Karpas-422 (cell line): Measurements from ENCODE around the gene NAA60. TPM values are rescaled to one million over a fixed set of nuclear protein-coding genes. Genes with fewer than 3 reads are reported as not detected.

ENCODE experiments used
- DNase-seq: peaks from one replicate; pipeline ENCODE4 v3.0.0-alpha.2; 2015
- H2AFZ ChIP-seq: fragments of 200-600 bp; sonication (generic); 2 replicates; pipeline ENCODE4 v1.6.1; 2014; ENCODE audit warnings: antibody characterized with exemption, low read length, mixed read lengths
- H3K27ac ChIP-seq: fragments of 200-600 bp; sonication (generic); 2 replicates; pipeline ENCODE4 v1.5.1; 2014; ENCODE audit warnings: mild to moderate bottlenecking, low read length, moderate library complexity
- H3K27me3 ChIP-seq: fragments of 200-600 bp; sonication (generic); 2 replicates; pipeline ENCODE4 v1.6.1; 2014; ENCODE audit warnings: low read length, mixed read lengths
- H3K36me3 ChIP-seq: fragments of 200-600 bp; sonication (generic); 2 replicates; pipeline ENCODE4 v1.6.1; 2014; ENCODE audit warnings: low read length, mixed read lengths; ENCODE audit not compliant: insufficient read depth
- H3K4me1 ChIP-seq: fragments of 200-600 bp; sonication (generic); 2 replicates; pipeline ENCODE4 v1.6.1; 2014; ENCODE audit warnings: mild to moderate bottlenecking, low read length, mixed read lengths
- H3K4me2 ChIP-seq: fragments of 200-600 bp; sonication (generic); 2 replicates; pipeline ENCODE4 v1.6.1; 2014; ENCODE audit warnings: low read length, low read depth, mild to moderate bottlenecking; ENCODE audit not compliant: poor library complexity, severe bottlenecking
- H3K4me3 ChIP-seq: fragments of 200-600 bp; sonication (generic); 2 replicates; pipeline ENCODE4 v1.5.1; 2014; ENCODE audit warnings: mild to moderate bottlenecking, antibody characterized with exemption, low read length, mixed read lengths
- H3K79me2 ChIP-seq: fragments of 200-600 bp; sonication (generic); 2 replicates; pipeline ENCODE4 v1.6.1; 2014; ENCODE audit warnings: mild to moderate bottlenecking, low read length, mixed read lengths
- H3K9ac ChIP-seq: fragments of 200-600 bp; sonication (generic); 2 replicates; pipeline ENCODE4 v1.6.0; 2014; ENCODE audit warnings: low read length
- H3K9me2 ChIP-seq: fragments of 200-600 bp; sonication (generic), shearing (Covaris generic); replicated peaks from 2 replicates; pipeline ENCODE4 v1.6.0; 2014; ENCODE audit warnings: mild to moderate bottlenecking, low read length, moderate library complexity; ENCODE audit not compliant: insufficient read depth
- H3K9me3 ChIP-seq: fragments of 300-700, 200-600 bp; sonication (generic); 2 replicates; pipeline ENCODE4 v1.6.1; 2014; ENCODE audit warnings: low read length, mixed read lengths
- H4K20me1 ChIP-seq: fragments of 200-600 bp; sonication (generic); 2 replicates; pipeline ENCODE4 v1.6.1; 2014; ENCODE audit warnings: mild to moderate bottlenecking, antibody characterized with exemption, low read length, low read depth; ENCODE audit not compliant: insufficient read depth
- total RNA-seq: library from RNA; depleted of rRNA; stranded (reverse); fragments of >200 nt; shearing (Covaris generic); gene quantifications from 2 replicates; pipeline ENCODE4 v1.2.3, GENCODE V29; 2014; ENCODE audit warnings: low replicate concordance

NAA60 gene
- total RNA-seq, 1 experiment from 2014 or later: 15.1 TPM

DNA sequence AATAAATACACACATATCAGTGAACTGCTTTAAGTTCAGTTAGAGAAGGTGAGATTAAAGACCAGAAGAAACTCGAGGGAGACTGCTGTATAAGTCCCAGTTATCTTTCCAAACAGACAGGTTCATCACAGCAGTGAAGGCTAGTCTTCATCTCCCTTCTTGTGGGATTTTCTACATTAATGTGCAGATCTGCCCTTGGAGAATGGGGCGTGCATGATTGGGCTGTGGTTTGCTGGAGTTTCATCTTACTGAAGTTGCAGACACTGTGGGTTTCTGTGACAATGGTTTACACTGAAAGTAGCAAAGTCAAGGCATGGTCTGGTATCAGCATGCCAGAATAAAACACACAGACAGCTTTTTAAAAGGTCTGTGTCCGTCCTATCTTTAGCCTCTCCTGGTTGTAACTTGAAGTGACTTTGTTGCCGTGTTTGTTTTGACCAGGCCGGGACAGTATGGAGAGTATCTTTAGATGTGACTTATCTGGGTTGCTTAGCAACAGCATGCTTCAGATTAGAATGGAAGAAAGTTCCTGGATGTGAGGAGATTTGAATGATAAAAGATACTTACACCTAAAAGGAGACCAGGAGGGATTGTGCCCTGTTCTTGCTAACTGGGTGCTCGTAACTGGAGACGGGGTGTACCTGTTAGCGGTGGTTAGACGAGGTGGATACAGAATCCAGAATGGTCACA, 16.1 kb downstream of the NAA60 start:
- H3K27me3 ChIP-seq: no peaks in the 10 kb centered on the region
- peaks cover 26% of the 10 kb centered on the region for H3K4me1 ChIP-seq
- H3K36me3 ChIP-seq: peaks cover 34% of the 10 kb centered on the region
- H3K9me3 ChIP-seq: peaks cover 3% of the 10 kb centered on the region; the same call in 1 of the 2 replicates
- H3K9ac ChIP-seq: peak overlapping the region; percentile 93
- H3K4me3 ChIP-seq: peak overlapping the region; percentile 96
- no peak overlapping the region; the same call in 1 of the 2 replicates for H3K27ac ChIP-seq
- H3K4me2 ChIP-seq: peak overlapping the region; percentile 99
- no peak overlapping the region for H2AFZ ChIP-seq
- H4K20me1 ChIP-seq: peaks cover 5% of the 10 kb centered on the region; the same call in 1 of the 2 replicates
- no peaks in the 10 kb centered on the region for H3K9me2 ChIP-seq
- H3K79me2 ChIP-seq: peaks cover 64% of the 10 kb centered on the region
- no peak for DNase-seq

GRCh38 chr16:3460121-3460520, 16.6 kb downstream of the NAA60 start:
- H3K27ac ChIP-seq: no peak overlapping the region
- peaks cover 26% of the 10 kb centered on the region for H3K4me1 ChIP-seq
- peak overlapping the region; percentile 96; the same call in 1 of the 2 replicates for H3K4me3 ChIP-seq
- H2AFZ ChIP-seq: no peak overlapping the region
- peaks cover 35% of the 10 kb centered on the region for H3K36me3 ChIP-seq
- H3K9me3 ChIP-seq: peaks cover 3% of the 10 kb centered on the region; the same call in 1 of the 2 replicates
- H3K9me2 ChIP-seq: no peaks in the 10 kb centered on the region
- H4K20me1 ChIP-seq: peaks cover 5% of the 10 kb centered on the region; the same call in 1 of the 2 replicates
- peaks cover 70% of the 10 kb centered on the region for H3K79me2 ChIP-seq
- H3K27me3 ChIP-seq: no peaks in the 10 kb centered on the region
- H3K4me2 ChIP-seq: peak overlapping the region; percentile 99
- no peak overlapping the region for H3K9ac ChIP-seq
- DNase-seq: no peak

DNA sequence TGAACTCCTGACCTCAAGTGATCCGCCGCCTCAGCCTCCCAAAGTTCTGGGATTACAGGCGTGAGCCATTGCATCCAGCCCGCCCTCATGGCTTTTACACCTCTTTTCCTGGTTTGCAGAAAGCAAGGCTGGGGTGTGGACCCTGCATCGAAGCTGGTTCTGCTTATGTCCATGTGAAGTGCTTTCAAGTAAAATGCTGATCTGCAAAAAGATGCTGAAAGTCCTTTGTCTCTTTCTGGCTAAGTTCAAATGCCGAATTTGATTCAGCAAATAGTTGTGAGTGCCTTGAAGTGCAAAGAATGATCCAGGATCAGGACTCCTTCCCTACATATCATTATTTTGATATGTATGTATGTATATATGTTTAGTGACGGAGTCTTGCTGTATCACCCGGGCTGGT, 17.1 kb downstream of the NAA60 start:
- no peak overlapping the region for H3K4me2 ChIP-seq
- H3K27me3 ChIP-seq: no peaks in the 10 kb centered on the region
- H3K9me2 ChIP-seq: no peaks in the 10 kb centered on the region
- H4K20me1 ChIP-seq: peaks cover 5% of the 10 kb centered on the region; the same call in 1 of the 2 replicates
- peaks cover 3% of the 10 kb centered on the region; the same call in 1 of the 2 replicates for H3K9me3 ChIP-seq
- H3K27ac ChIP-seq: no peak overlapping the region
- peaks cover 74% of the 10 kb centered on the region for H3K79me2 ChIP-seq
- no peak overlapping the region for H3K9ac ChIP-seq
- no peak for DNase-seq
- H3K4me1 ChIP-seq: peaks cover 26% of the 10 kb centered on the region
- H3K36me3 ChIP-seq: peaks cover 39% of the 10 kb centered on the region
- H3K4me3 ChIP-seq: no peak overlapping the region
- no peak overlapping the region for H2AFZ ChIP-seq

DNA sequence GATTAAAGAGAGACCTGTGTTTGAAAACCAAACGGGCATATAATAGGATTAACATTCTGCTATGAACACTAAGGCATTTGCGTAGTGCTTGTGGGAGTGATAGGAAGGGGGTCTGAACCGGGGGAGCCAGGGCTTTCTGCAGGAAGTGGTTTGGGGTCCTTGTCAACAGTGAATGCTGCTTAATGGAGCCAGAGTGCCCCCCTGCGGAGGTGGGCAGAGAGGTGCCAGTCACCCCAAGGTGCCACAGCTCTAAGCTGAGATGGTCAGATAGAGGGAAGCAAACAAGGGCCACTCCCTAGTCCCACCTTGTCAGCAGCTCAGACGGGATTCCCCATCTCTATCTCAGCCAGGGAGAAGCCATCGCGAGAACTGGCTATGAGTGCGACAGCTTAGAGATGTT, 17.7 kb downstream of the NAA60 start:
- Histone ChIP-seq H3K4me2 (no peak overlapping the region), H3K4me1 (peaks cover 26% of the 10 kb centered on the region), H2AFZ (no peak overlapping the region), H4K20me1 (peaks cover 5% of the 10 kb centered on the region; the same call in 1 of the 2 replicates), H3K9me3 (peaks cover 3% of the 10 kb centered on the region; the same call in 1 of the 2 replicates), H3K4me3 (no peak overlapping the region), H3K27ac (no peak overlapping the region), H3K36me3 (peaks cover 45% of the 10 kb centered on the region), H3K9ac (no peak overlapping the region), H3K9me2 (no peaks in the 10 kb centered on the region), H3K27me3 (no peaks in the 10 kb centered on the region), H3K79me2 (peaks cover 80% of the 10 kb centered on the region)
- no peak for DNase-seq

GRCh38 chr16:3465301-3465700, 21.8 kb downstream of the NAA60 start:
- no peaks in the 10 kb centered on the region for H3K27me3 ChIP-seq
- no peak overlapping the region for H3K27ac ChIP-seq
- peaks cover 99% of the 10 kb centered on the region for H3K79me2 ChIP-seq
- no peaks in the 10 kb centered on the region for H3K9me2 ChIP-seq
- H3K9ac ChIP-seq: no peak overlapping the region
- peaks cover 61% of the 10 kb centered on the region for H3K36me3 ChIP-seq
- H3K9me3 ChIP-seq: peaks cover 8% of the 10 kb centered on the region; the same call in 1 of the 2 replicates
- no peak overlapping the region for H3K4me2 ChIP-seq
- H2AFZ ChIP-seq: no peak overlapping the region
- H3K4me3 ChIP-seq: no peak overlapping the region
- peaks cover 2% of the 10 kb centered on the region; the same call in 1 of the 2 replicates for H3K4me1 ChIP-seq
- H4K20me1 ChIP-seq: peaks cover 7% of the 10 kb centered on the region; the same call in 1 of the 2 replicates
- no peak for DNase-seq

DNA sequence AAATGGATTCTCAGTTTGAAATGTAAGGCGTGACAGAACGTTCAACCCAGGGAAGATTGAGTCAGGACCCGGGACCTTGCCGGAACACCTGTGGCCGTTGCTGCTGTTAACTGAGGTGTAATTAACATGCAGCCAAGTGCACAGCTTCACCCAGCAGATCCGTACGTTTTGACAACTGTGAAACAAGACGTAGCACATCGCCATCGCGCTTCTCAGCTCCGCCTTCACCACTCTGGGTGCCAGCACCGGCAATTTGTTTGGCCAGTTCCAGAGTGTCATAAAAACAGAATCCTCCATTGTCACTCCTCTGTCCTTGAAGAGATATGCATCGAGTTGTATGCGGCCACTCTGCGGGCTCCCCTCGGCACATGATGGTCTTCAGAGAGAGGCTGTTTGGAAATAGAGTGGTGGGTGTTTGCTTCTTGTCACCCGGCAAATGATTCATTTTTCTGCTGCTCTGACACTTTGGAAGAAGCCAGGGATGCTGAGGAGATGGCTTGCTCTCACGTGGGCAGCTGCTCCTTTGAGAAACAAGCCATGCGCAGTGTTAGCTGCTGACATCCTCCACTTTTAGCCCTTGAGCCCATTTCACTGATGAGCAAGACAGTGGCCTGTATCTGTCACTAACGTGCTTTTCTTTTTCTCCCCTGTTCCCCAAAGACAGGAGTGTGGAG, 22.6 kb downstream of the NAA60 start:
- Histone ChIP-seq H4K20me1 (peaks cover 7% of the 10 kb centered on the region; the same call in 1 of the 2 replicates), H3K36me3 (peaks cover 58% of the 10 kb centered on the region), H3K4me2 (no peak overlapping the region), H3K9me3 (peaks cover 8% of the 10 kb centered on the region; the same call in 1 of the 2 replicates), H3K27ac (no peak overlapping the region), H3K79me2 (peaks cover 99% of the 10 kb centered on the region), H3K9me2 (no peaks in the 10 kb centered on the region), H3K9ac (no peak overlapping the region), H2AFZ (no peak overlapping the region), H3K27me3 (no peaks in the 10 kb centered on the region), H3K4me3 (no peak overlapping the region), H3K4me1 (peaks cover 2% of the 10 kb centered on the region; the same call in 1 of the 2 replicates)
- DNase-seq: no peak

- Histone ChIP-seq H3K79me2 (peaks cover 99% of the 10 kb centered on the region), H3K36me3 (peaks cover 55% of the 10 kb centered on the region), H2AFZ (no peak overlapping the region), H3K4me1 (peaks cover 2% of the 10 kb centered on the region; the same call in 1 of the 2 replicates), H3K27ac (no peak overlapping the region), H3K27me3 (no peaks in the 10 kb centered on the region), H3K9me2 (no peaks in the 10 kb centered on the region), H3K9ac (no peak overlapping the region), H3K4me2 (no peak overlapping the region), H4K20me1 (peaks cover 9% of the 10 kb centered on the region; the same call in 1 of the 2 replicates), H3K4me3 (no peak overlapping the region), H3K9me3 (peaks cover 8% of the 10 kb centered on the region; the same call in 1 of the 2 replicates)
- no peak for DNase-seq
Measured at GRCh38 chr16:3467182-3467581, 23.7 kb downstream of the NAA60 start.

- DNase-seq: peak; percentile 75
- H3K4me1 ChIP-seq: peaks cover 2% of the 10 kb centered on the region; the same call in 1 of the 2 replicates
Measured at GRCh38 chr16:3467921-3468320, 24.4 kb downstream of the NAA60 start.

More at GRCh38 chr16:3467921-3468320, 24.4 kb downstream of the NAA60 start:
- Histone ChIP-seq H4K20me1 (peaks cover 9% of the 10 kb centered on the region; the same call in 1 of the 2 replicates), H3K27me3 (no peaks in the 10 kb centered on the region), H3K79me2 (peaks cover 99% of the 10 kb centered on the region), H2AFZ (no peak overlapping the region), H3K4me3 (no peak overlapping the region), H3K9me2 (no peaks in the 10 kb centered on the region), H3K9me3 (peaks cover 5% of the 10 kb centered on the region; the same call in 1 of the 2 replicates), H3K9ac (no peak overlapping the region), H3K36me3 (peaks cover 49% of the 10 kb centered on the region), H3K4me2 (no peak overlapping the region), H3K27ac (no peak overlapping the region)
